C4-2B (cell line): Measurements from ENCODE around the gene CAPN7.

Experiments
- ZFX ChIP-seq: fragments of 450-650 bp; IDR thresholded peaks from 2 replicates; pipeline ENCODE4 v1.6.1; 2017
- TF ChIP-seq, protein P1 (sequence below): fragments of 450-650 bp; conservative IDR thresholded peaks from 2 replicates; pipeline ENCODE4 v1.5.1; 2017; ENCODE audit warnings: mild to moderate bottlenecking

DNA sequence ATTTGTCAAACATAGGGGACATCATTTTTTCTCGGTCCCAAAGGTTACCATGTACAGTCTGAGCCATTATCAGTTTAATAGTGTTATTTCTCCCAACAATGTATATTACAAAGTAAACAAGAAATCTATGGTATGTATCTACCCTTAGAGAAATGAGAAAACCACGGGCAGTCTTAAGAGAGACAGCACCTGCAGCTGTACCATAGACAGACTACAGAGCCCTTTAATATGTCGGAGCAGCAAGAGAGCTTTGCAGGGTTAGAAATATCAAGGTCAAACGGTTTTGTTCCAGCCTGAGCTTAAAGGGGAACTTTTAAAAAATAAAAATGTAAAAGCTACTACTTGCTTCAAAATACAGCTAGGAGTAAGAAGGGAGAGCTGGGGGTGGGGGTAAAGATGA is 73.2 kb downstream of the CAPN7 start:
- TF ChIP-seq, protein P1, sequence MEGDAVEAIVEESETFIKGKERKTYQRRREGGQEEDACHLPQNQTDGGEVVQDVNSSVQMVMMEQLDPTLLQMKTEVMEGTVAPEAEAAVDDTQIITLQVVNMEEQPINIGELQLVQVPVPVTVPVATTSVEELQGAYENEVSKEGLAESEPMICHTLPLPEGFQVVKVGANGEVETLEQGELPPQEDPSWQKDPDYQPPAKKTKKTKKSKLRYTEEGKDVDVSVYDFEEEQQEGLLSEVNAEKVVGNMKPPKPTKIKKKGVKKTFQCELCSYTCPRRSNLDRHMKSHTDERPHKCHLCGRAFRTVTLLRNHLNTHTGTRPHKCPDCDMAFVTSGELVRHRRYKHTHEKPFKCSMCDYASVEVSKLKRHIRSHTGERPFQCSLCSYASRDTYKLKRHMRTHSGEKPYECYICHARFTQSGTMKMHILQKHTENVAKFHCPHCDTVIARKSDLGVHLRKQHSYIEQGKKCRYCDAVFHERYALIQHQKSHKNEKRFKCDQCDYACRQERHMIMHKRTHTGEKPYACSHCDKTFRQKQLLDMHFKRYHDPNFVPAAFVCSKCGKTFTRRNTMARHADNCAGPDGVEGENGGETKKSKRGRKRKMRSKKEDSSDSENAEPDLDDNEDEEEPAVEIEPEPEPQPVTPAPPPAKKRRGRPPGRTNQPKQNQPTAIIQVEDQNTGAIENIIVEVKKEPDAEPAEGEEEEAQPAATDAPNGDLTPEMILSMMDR: no peak
- no peak for TF ChIP-seq ZFX
